NCI-H460 (cell line): ENCODE results near the gene MUSK. TPM values are rescaled to one million over a fixed set of nuclear protein-coding genes. Genes with fewer than 3 reads are reported as not detected.
"Not testable (repeated sequence)": the region's sequence is repeated elsewhere in the genome, so short reads cannot be mapped to it uniquely, and the experiment has no call there.

Experiments used
- DNase-seq: peaks from one replicate; pipeline ENCODE4 v3.0.0-alpha.2; 2016; ENCODE audit warnings: low read depth; ENCODE audit errors: extremely low read depth
- total RNA-seq: library from RNA; depleted of rRNA; stranded (reverse); fragments of >200 nt; shearing (Covaris generic); gene quantifications from 2 replicates; pipeline ENCODE4 v1.2.3, GENCODE V29; 2014

The MUSK gene
- total RNA-seq, 1 experiment from 2014 or later = not detected

DNA sequence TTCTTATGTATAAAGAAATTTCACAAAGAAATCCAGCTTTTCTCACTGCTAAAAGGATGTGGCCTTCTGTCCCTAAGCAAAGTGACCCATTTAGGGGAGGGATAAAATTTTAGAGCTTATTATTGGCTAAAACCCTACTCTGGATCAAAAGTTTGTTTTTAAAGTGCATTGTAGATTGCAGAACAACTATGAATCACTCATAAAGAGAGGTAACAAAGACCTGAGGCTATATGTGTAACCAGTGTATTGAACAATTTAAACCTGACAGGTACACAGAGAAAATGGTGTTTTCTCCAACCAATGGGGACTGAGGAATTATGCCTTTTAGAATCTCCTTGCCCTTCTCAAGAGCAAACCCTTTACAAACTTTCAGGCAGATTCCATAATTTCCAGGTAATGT is 86.6 kb downstream of the MUSK start:
- DNase-seq = no peak

DNA sequence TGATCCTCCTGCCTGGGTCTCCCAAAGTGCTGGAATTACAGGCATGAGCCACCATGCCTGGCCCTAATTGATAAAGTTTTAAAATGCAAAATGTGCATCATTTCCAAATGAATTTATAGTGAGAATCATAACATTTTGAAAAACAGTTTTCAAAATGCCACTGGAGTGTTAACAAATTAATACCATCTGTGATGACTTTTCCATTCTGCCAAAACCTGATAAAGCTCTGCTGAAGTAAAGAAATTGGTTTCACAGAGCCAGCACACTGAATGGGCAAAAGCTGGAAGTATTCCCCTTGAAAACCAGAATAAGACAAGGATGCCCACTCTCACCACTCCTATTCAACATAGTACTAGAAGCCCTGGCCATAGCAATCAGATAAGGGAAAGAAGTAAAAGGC is 89.6 kb downstream of the MUSK start:
- no peak for DNase-seq

DNA sequence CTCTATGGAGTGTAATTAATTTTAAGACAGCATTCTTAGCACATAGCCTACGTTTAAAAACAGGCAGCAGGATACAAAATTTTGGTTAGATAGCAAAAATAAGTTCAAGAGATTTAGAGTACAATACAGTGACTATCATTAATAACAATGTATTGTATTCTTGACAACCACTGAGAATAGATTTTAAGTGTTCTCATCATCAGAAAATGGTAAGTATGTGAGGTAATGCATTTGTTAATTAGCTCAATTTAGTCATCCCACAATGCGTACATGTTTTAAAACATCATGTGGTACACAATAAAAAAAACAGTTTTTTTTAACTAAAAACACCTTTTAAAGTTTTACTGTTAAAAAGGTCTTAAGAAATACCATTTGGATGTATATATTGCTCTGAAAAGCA is 94.2 kb downstream of the MUSK start:
- no peak for DNase-seq

DNA sequence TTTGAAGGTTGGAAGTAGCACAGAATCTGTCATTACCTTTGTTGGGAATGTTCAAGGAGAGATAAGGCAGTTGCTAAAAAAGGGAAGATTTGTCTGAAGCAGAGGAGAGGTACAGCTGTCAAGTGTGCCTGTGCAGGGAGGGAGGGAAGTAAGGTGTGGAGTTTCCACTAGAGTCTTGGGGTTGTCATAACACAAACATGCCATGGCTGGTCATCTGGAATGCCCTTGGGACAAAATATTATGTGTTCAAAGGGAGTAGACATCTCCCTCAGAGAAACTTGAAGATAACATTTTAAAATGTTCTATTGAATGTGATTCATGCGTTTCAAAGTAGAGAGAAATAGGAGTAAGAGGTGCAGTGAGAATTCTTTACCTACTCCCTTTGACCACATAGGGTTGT is 95.0 kb downstream of the MUSK start:
- DNase-seq = no peak

DNA sequence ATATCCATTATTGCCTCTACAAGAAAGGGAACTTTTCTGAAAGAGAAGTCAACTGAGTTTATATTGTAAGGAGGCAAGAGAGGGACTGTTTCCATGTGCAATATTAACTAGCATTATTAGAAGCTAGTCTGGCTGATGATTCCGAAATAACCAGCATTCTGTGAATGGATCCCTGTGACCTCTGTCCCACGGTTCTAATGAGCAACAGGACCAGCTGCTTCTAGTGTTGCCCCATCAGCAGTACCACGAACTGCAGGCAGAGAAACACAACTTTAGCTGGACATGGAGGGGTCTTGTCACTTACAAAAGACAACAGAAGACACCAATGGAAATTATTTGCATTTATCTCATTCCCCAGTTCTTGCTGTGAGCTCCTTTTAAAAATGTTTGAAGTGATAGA is 95.4 kb downstream of the MUSK start:
- no peak for DNase-seq

DNA sequence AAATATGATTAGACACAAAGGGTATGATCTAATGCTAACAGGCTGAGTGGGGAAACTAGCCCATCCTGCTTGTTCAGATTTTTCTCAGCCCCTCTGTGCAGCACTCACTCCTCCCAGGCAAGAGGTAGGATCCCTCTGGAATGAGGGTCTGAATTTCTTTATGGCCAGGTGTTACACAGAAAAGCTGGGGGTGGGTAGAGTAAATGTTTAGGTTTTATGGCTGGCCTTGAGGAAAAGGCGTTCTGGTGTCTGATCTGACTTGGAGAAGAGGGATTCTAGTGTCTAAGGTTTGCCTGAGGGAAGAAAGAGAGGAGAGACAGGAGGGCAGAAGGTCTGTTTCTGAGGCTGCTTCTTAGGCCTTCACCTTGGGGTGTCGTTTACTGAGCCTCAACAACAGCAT is 97.3 kb downstream of the MUSK start:
- DNase-seq = no peak

DNA sequence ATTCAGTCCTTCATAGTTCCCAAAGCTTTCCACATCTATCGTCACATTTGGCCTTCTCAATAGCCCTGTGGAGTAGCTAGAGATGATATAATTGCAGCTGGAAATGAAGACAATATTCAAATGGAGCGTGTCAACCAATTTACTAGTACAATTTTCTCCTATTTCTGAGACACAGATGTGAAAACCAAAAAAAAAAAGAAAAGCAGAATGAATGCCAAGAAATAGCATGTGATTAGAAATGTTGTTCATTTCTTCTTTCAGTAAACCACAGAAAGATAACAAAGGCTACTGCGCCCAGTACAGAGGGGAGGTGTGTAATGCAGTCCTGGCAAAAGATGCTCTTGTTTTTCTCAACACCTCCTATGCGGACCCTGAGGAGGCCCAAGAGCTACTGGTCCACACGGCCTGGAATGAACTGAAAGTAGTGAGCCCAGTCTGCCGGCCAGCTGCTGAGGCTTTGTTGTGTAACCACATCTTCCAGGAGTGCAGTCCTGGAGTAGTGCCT is 99.0 kb downstream of the MUSK start:
- no peak for DNase-seq

DNA sequence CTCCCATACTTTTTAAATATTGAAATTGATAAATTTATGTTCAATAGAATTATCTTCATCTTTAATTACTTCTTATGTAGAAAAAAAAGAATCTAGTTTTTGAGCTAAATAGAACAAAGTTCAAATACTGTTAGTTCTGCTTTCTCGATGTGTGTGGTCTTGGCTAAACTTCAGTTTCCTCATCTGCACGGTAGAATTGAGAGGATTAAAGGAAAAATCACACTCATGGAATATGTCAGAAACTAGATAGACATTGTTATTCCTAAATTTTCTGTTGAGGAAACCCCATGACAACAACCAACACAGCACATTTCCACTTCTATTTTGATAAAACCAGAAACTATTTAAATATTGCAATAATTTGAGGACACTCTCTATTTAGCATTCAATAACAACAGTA is 100.3 kb downstream of the MUSK start:
- DNase-seq = no peak

DNA sequence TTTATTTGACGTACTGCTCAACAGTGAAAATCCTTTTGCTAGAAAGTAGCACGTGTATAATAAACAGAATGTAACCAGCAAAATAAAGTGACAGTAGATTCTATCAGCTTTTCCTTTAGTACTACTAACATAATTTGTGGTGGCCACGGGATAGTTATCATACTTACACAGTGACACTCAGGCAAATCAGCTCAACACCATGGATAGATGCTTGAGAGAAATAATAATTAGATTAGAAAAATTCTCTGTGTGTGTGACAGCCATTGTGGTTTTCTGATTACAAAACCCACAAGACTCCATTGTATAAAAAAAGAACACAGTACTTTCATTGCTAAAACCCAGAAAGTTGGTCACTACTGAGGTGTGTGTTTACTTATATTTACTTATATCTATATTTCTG is 101.1 kb downstream of the MUSK start:
- DNase-seq = no peak

DNA sequence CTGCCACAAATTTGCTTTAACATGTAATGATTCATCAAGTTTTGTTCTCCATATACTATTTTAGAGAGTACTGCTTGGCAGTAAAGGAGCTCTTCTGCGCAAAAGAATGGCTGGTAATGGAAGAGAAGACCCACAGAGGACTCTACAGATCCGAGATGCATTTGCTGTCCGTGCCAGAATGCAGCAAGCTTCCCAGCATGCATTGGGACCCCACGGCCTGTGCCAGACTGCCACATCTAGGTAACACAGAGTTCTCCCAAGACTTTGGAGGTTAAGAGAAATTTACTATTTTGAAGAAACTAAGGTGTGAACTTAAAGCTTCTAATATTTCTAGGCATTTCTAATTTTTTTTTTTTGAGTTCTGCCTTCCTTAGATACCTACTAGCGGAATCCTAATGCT is 107.1 kb downstream of the MUSK start:
- no peak for DNase-seq

DNA sequence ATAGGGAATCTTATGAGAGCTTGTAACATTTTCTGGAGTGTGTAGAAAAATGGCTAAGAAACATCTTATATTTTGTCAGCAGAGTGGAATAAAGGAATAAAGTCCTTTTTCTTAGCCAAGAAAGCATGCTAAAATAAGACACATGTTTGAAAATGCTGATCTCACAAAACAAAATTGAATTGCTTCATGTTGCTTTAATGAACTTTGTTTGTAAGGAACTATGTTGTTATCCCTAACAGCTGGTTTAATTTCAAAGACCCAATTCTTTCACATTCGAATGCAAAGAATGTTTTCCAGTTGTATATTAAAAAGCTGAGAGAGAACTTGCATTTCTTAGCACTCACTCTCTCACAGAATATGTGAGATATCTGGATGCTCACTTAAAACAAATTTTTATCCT is 107.6 kb downstream of the MUSK start:
- no peak for DNase-seq

DNA sequence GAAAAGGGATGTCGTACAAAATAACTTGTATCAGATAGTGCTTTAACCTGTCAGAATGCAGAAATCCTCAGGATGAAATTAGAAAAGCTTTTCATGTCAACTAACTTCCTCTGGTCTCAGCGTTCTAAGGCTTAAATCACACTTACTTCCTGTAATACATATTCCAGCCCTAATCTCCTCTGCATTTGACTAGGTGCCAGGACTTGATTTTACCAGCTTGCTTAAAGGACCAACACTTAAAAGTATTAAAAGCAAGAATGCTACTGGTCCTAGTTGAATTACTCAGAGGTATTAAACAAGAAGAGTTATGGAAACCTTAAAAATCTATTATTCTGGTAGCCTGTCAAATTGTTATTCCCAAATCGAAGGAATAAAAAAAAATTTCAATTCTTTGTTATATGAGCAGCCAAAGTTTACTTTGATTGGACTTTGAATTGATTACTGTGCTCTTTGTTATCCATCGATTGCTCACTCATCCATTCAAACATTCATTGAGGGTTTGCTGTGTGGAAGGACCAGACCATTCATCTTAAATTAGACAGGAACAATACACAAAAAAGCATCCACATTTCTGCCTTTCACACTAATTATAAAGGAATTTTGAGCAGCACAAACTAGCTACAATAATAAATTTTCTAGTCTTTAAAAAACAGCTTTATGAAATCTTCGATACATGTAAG is 108.7 kb downstream of the MUSK start:
- DNase-seq = no peak

DNA sequence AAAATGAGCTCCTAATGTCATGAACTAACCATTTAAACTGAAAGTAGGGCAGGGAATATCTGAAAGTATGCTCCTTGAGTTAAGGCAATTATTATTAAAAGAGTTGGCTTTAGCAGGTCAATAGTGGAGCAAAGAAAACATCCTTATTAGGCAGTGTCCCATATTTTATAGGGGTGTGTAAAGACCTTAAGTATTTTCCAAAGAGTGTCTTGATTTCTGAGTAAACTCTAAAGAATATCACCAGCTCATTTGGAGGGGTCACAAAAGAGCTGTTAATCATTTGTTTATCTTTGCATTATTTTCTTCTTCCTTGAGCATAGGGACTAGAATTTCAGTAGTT is 109.3 kb downstream of the MUSK start:
- DNase-seq = no peak

DNA sequence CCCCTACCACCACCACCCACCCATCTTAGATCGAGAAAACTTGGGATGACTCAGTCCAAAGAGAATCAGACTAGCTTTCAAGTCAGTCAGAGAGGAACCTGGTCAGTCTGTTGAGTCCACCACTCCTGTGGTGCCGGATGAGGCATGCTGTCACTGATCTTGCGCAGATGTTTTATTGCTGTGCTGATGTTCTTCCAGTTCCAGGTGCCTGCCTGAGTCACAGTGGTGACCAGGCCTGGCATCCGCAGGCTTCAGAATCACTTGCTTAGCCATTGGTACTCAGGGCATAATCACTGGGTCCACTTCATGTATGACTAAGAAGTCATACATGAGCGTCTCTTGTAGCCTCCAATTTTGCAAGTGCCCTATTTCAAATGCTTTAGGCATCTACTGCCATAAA is 114.1 kb downstream of the MUSK start:
- no peak for DNase-seq

DNA sequence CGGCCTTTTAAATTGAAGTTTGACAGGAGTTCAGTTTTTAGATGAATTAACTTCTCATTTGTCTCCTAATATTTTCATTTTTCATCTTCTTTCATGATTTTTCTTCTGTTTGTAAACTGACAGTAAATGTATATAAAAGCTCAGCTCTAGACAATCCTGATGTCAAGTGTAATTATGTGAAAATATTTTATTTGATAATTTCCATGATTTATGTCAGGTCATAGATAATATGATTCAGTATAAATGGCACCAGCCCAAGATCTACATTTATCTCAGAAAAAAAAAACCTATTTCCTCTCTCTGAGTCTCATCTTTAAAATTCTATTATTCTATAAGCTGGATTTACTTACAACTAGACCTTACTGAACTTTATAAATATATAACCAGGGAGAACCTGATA is 115.7 kb downstream of the MUSK start:
- DNase-seq = no peak

DNA sequence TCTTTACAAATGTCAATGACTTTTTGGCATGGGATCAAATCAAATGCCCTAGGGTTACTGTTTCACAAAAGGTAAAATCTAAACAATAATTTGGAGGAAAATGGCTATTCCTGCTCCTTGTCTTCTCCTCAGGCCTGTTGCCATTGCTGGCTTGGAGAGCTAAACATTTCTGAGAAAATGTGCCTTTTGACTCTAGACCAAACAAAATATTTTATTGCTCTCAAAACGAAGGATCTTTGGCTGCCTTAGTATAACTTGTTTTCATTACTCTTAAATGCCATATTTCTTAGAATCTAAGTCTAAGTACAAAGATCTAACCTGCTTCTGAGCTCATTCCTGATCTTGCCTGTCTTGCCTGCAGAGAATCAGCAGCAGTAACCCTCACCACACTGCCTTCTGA is 116.6 kb downstream of the MUSK start:
- no peak for DNase-seq

DNA sequence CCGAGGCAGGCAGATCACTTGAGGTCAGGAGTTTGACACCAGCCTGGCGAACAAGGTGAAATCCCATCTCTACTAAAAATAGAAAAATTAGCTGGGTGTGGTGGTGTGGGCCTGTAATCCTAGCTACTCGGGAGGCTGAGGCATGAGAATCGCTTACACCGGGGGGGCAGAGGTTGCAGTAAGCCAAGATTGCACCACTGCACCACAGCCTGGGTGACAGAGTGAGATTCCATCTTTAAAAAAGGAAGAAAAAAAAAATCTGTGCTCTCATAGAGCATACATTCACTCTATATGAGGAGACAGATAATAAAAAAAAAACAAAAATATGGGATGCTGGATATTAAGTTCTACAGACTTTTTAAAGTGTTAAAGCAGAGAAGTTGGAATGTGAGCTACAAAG is 119.8 kb downstream of the MUSK start:
- not testable (repeated sequence) for DNase-seq

DNA sequence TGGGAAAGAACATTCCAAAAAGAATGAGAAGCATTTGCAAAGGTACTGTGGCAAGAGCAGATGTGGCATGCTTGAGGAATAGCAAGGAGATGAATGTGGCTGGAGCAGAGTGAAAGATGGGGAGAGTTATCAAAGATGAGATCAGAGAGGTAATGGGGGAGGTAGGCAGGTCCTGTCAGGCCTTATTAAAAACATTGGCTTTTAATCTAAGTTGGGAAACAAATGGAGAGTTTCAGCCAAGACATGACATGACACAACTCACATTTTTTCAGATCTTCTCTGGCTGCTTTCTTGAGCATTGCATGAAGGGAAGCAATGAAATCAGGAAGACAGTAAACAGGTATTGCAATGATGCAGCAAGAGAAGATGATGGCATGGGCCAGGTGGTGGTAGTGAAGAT is 120.3 kb downstream of the MUSK start:
- DNase-seq = no peak

DNA sequence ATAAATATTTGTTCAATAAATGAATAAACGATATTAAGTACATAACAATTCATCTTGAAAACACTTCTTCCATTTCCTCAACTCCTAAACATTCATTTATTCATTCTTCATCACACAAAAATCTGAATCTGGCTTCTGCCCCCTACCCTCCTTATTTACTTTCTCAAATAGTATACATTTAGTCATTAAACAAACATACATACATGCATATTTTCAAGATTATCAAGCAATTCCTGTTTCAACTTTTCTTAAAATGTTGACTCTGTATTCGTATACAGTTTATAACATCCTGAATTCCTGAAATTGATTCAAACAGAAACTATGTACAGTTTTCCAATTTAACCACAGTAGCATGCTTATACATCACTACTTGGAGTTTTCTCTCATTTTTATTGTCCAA is 129.0 kb downstream of the MUSK start:
- peak; percentile 36 for DNase-seq

DNA sequence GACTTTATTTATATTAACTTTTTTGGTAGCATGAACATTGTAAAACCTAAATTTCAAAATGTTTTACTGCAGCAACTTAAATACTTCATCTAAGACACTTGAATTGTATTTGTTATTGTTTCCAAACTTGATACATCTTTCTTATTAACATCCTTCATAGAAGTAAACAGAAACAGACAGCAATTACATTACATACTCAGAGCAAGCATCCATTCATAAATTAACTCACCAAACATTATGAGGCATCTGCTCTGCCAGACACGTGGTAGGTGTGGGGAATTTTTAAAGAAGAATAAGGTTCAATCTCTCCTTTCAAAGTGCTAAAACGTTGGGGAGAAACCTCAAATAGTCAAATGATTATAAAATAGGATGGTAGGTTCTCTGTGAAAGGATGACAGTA is 130.8 kb downstream of the MUSK start:
- no peak for DNase-seq

DNA sequence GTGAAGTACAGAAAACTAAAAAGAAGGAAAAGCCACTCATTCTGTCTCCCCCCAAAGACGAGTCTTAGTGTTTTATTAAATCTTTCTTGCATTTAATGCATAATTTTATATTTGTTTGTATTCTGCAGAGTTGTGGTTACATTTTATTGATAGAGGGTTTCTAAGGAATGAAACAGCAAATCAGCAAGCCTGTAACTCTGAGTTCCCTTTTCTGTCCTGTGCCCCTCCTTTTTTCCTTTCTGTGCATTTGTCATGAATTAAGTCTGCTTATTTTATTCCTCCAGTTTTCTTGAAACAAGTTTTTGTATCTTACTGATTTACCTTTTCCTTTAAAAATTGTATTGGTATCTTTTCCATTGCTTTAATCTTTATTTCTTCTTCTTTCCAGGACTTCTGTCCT is 132.8 kb downstream of the MUSK start:
- DNase-seq = no peak

DNA sequence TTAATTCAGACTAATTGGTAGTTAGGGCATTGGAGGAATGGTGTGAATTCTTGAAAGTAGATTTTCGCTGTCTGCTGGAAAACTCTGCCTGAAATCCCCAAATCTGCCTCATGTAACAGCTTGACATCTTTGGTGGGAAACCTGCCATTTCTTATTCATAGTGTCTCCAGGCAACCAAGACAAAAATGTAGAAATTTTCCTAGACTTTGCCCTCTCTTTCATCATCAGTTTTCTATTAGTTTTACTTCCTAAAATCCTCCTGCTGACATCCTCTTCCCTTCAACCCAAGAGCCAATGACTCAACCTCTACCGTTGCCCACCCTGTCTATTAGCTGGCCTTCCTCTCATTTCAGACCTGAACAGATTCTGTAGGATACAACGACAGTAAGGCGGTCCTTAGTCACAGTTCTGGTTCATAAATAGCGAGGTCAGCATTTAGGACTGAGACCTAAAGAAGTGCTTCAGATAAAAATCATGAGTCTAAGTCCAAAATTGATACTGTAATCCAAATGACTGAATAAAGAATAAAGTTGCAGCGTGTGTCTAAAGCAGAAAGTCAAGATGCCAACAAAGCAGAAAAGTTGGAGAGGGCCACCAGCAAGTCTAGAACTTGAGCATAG is 133.9 kb downstream of the MUSK start:
- DNase-seq = no peak
